IPS-20b (cell line): ENCODE data around the gene FILIP1L.

ENCODE experiments used
- H3K27ac ChIP-seq: one replicate; pipeline ENCODE4 v1.5.1; 2013; ENCODE audit warnings: low read length
- H3K27me3 ChIP-seq: 2 replicates; pipeline ENCODE4 v1.6.1; 2013; ENCODE audit warnings: mild to moderate bottlenecking, low read length, inconsistent platforms; ENCODE audit not compliant: insufficient read depth
- H3K36me3 ChIP-seq: 2 replicates; pipeline ENCODE4 v1.6.1; 2013; ENCODE audit warnings: low read depth, mild to moderate bottlenecking, inconsistent platforms, low read length, moderate library complexity; ENCODE audit not compliant: insufficient read depth
- H3K4me1 ChIP-seq: 2 replicates; pipeline ENCODE4 v1.6.1; 2013; ENCODE audit warnings: mild to moderate bottlenecking, control low read depth, inconsistent platforms, low read length, moderate library complexity; ENCODE audit not compliant: insufficient read depth
- H3K4me3 ChIP-seq: 2 replicates; pipeline ENCODE4 v1.5.1; 2013; ENCODE audit warnings: mild to moderate bottlenecking, low read length, inconsistent platforms
- H3K9ac ChIP-seq: 2 replicates; pipeline ENCODE4 v1.6.1; 2013; ENCODE audit warnings: low read depth, mild to moderate bottlenecking, inconsistent platforms, low read length, moderate library complexity
- H3K9me3 ChIP-seq: 2 replicates; pipeline ENCODE4 v1.6.1; 2013; ENCODE audit warnings: mild to moderate bottlenecking, low read depth, low read length, inconsistent platforms; ENCODE audit not compliant: insufficient read depth

Gene FILIP1L

GRCh38 chr3:100081986-100082692, 32.2 kb downstream of the FILIP1L start:
- Histone ChIP-seq H3K4me1 (peaks cover 6% of the 10 kb centered on the region; the same call in 1 of the 2 replicates), H3K9me3 (no peaks in the 10 kb centered on the region), H3K9ac (no peak overlapping the region), H3K27me3 (no peaks in the 10 kb centered on the region), H3K27ac (no peak overlapping the region), H3K36me3 (no peaks in the 10 kb centered on the region), H3K4me3 (no peak overlapping the region)

GRCh38 chr3:100081311-100081710, 33.0 kb downstream of the FILIP1L start:
- Histone ChIP-seq H3K4me3 (no peak overlapping the region), H3K9me3 (no peaks in the 10 kb centered on the region), H3K27ac (no peak overlapping the region), H3K4me1 (no peaks in the 10 kb centered on the region), H3K9ac (no peak overlapping the region), H3K27me3 (no peaks in the 10 kb centered on the region), H3K36me3 (no peaks in the 10 kb centered on the region)

DNA sequence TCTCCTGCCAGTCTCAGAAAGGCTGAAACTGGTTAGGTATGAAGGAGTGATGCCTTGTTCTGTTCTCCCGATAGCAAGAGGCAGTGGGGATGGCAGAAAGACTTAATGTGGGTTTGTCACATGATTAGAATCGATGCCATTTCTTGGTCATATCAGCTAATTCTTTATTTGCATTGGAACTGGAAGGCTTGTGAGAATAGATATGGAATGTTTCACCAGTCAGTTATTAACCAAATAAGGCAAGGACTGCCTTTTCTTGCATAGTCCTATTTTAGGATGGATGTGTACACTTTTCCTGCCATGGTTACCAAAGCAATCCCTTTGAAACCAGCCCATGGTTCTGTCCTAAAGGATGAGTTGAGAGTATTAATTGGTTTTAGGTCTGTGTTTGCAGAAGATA, 33.7 kb downstream of the FILIP1L start:
- H3K4me1 ChIP-seq = no peaks in the 10 kb centered on the region
- no peaks in the 10 kb centered on the region for H3K27me3 ChIP-seq
- H3K9me3 ChIP-seq = no peaks in the 10 kb centered on the region
- H3K27ac ChIP-seq = no peak overlapping the region
- H3K36me3 ChIP-seq = no peaks in the 10 kb centered on the region
- H3K4me3 ChIP-seq = no peak overlapping the region
- no peak overlapping the region for H3K9ac ChIP-seq

DNA sequence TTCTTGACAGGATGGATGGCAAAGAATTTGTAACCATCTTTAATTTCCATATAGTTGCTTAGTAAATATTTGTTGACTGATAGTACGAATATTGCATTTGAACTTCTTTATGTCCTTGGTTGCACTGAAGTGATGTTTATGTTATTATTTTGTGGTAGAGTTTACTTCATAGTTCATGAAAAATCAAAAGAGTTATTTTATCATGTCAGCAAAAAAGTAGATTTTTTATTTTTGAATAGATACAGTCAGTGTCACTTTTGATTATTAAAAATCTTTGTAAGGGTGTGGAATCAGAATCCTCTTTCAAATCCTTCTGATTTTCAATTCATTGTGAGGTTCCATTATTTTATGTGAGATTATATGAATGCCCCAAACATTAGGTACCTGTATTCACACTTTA, 35.0 kb downstream of the FILIP1L start:
- Histone ChIP-seq H3K9me3 (no peaks in the 10 kb centered on the region), H3K4me3 (no peak overlapping the region), H3K9ac (no peak overlapping the region), H3K27ac (no peak overlapping the region), H3K4me1 (peaks cover under 1% of the 10 kb centered on the region; the same call in 1 of the 2 replicates), H3K36me3 (no peaks in the 10 kb centered on the region), H3K27me3 (no peaks in the 10 kb centered on the region)

DNA sequence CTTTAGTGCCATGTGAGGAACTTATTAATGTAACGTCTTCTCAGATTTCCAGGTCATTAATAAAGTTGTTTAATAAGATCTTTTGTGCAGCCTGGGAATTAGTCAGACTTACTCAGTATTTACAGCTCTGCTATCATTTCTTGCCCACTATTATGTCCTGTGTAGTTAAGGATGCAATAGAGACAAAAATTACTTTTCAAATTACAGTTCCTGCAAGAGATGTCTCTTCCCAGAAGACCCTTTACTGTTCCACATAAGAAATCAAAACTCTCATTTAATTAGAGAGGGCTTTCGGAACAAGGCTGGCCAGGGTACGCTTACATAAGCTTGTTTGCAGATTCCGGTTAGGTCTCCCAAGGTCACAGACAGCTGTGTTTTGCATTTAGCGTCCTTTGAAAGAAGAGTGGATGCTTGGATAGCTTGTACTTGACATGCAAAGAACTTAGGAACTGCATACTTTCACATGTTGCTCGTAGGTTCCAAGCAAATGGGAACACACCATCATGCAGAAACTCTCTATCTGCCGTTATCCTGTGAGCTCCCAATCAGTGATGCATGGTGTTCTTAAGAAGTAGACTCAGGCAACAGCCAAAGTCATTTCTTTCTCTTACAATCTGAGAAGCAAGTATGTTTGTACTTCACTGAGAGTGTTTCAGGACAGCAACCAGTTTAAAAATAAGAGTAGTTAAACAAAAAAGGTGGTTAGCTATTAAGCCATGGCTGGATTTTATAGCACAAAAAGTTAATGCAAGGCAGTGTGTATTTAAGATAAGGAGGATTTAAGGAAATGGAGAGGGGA, 37.4 kb downstream of the FILIP1L start:
- no peaks in the 10 kb centered on the region for H3K27me3 ChIP-seq
- peaks cover 8% of the 10 kb centered on the region; the same call in 1 of the 2 replicates for H3K4me1 ChIP-seq
- H3K9ac ChIP-seq = no peak overlapping the region
- no peaks in the 10 kb centered on the region for H3K9me3 ChIP-seq
- no peak overlapping the region for H3K4me3 ChIP-seq
- H3K27ac ChIP-seq = no peak overlapping the region
- H3K36me3 ChIP-seq = no peaks in the 10 kb centered on the region

DNA sequence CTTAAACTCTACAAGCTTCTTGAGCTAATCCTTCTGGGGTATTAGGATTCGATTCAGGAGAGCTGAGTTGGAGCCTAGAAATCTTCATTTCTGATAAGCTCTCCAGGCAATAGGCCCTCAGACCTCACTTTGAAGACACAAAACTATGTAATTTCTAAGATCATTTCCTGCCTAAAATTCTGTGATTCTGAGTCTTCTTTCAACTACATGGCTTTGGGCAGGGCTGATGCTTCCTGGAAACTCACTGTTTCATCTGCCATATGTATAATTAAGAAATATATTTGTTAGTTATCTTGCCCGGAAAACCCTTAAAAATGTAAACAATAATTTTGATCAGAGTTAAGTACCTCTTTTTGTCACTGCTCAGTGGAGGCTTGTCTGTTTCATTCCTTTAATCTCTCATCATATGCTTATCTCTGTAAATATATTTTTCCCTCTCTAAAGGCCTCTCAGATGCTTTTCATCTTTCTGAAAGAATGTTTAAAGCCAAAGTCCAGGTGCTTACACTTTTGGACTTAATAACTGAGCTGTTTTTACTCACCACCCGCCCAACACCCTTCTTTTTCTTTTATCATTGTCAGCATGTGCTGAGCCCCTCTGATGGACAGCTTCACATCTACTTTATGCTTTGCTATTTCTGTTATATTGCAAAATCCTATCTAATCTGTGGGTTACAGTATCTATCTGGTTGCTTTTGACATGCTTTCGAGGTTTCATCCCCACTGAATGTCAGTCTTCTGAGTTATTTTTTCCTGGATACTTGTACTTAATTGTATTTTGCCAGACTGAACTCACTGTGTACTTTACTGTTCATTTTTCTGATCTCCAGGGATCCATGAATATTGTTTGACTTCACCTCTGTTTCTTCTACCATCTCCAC, 38.2 kb downstream of the FILIP1L start:
- no peak overlapping the region for H3K4me3 ChIP-seq
- no peaks in the 10 kb centered on the region for H3K27me3 ChIP-seq
- peaks cover 8% of the 10 kb centered on the region; the same call in 1 of the 2 replicates for H3K4me1 ChIP-seq
- no peaks in the 10 kb centered on the region for H3K9me3 ChIP-seq
- no peaks in the 10 kb centered on the region for H3K36me3 ChIP-seq
- no peak overlapping the region for H3K27ac ChIP-seq
- no peak overlapping the region for H3K9ac ChIP-seq

- no peak overlapping the region for H3K9ac ChIP-seq
- H3K9me3 ChIP-seq = no peaks in the 10 kb centered on the region
- no peak overlapping the region for H3K27ac ChIP-seq
- no peak overlapping the region for H3K4me3 ChIP-seq
- no peaks in the 10 kb centered on the region for H3K27me3 ChIP-seq
- peaks cover 8% of the 10 kb centered on the region; the same call in 1 of the 2 replicates for H3K4me1 ChIP-seq
- no peaks in the 10 kb centered on the region for H3K36me3 ChIP-seq
These were observed 39.1 kb downstream of the FILIP1L start for GRCh38 chr3:100075196-100075595.

DNA sequence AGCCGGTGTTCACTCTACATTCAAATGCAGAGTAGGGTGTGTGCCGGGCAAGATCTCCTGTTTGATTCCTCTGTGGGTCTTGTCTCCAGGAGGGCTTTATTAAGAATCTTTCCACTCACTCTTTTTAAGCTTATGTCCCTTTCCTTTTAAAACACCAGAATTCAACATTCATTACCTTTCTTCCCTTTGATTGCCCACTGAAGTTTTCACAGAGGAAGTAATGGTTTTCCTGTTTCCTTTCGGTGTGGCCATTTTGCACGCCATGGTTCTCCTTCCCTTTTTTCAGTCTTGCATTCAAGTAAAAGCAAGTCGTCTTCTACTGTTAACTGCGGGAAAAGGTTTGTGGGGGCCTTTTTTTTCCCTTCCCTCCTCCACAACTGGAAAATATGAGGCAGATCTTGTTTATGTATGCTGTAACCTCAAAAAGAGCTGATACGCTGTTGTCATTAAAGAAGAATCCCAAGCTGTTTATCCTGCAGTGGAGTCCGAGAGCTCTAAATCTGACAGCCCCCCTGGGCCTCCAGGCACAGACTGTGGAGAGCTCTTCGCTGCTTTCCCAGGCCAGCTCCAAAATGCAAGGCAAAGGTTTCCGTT, 40.5 kb downstream of the FILIP1L start:
- H3K4me3 ChIP-seq = peak overlapping the region; percentile 43; the same call in 1 of the 2 replicates
- H3K27me3 ChIP-seq = no peaks in the 10 kb centered on the region
- H3K9me3 ChIP-seq = no peaks in the 10 kb centered on the region
- peak overlapping the region; percentile 1; the same call in 1 of the 2 replicates for H3K9ac ChIP-seq
- no peaks in the 10 kb centered on the region for H3K36me3 ChIP-seq
- peaks cover 8% of the 10 kb centered on the region; the same call in 1 of the 2 replicates for H3K4me1 ChIP-seq
- H3K27ac ChIP-seq = peak overlapping the region; percentile 3

- H3K4me1 ChIP-seq = peaks cover 8% of the 10 kb centered on the region; the same call in 1 of the 2 replicates
- H3K9me3 ChIP-seq = no peaks in the 10 kb centered on the region
- no peaks in the 10 kb centered on the region for H3K27me3 ChIP-seq
- no peak overlapping the region; the same call in 1 of the 2 replicates for H3K9ac ChIP-seq
- H3K36me3 ChIP-seq = no peaks in the 10 kb centered on the region
- peak overlapping the region; percentile 3 for H3K27ac ChIP-seq
- H3K4me3 ChIP-seq = peak overlapping the region; percentile 43; the same call in 1 of the 2 replicates
These were observed 41.1 kb downstream of the FILIP1L start for GRCh38 chr3:100073049-100073713.

GRCh38 chr3:100072326-100073048, 41.8 kb downstream of the FILIP1L start:
- Histone ChIP-seq H3K27me3 (no peaks in the 10 kb centered on the region), H3K27ac (no peak overlapping the region), H3K4me1 (peaks cover 8% of the 10 kb centered on the region; the same call in 1 of the 2 replicates), H3K36me3 (no peaks in the 10 kb centered on the region), H3K9me3 (no peaks in the 10 kb centered on the region), H3K9ac (no peak overlapping the region), H3K4me3 (no peak overlapping the region)
